ES-I3 (cell line): ENCODE data around the gene LRRC4C.
"Not testable (repeated sequence)": the region's sequence is repeated elsewhere in the genome, so short reads cannot be mapped to it uniquely, and the experiment has no call there.

ENCODE experiments used
- H3K36me3 ChIP-seq: 2 replicates; pipeline ENCODE4 v1.6.1; 2013; ENCODE audit warnings: mild to moderate bottlenecking, low read length, control low read depth, moderate library complexity; ENCODE audit not compliant: insufficient read depth
- H3K4me1 ChIP-seq: 2 replicates; pipeline ENCODE4 v1.6.1; 2013; ENCODE audit warnings: mild to moderate bottlenecking, control low read depth, low read length; ENCODE audit not compliant: insufficient read depth
- H3K9ac ChIP-seq: 2 replicates; pipeline ENCODE4 v1.6.1; 2013; ENCODE audit warnings: low read depth, mild to moderate bottlenecking, low read length, moderate library complexity
- H3K9me3 ChIP-seq: 2 replicates; pipeline ENCODE4 v1.6.1; 2013; ENCODE audit warnings: mild to moderate bottlenecking, low read length, moderate library complexity; ENCODE audit not compliant: control insufficient read depth, insufficient read depth

LRRC4C gene

GRCh38 chr11:41003339-41004282, 455.8 kb downstream of the LRRC4C start:
- no peak overlapping the region for H3K9ac ChIP-seq
- no peaks in the 10 kb centered on the region for H3K9me3 ChIP-seq
- H3K4me1 ChIP-seq: no peaks in the 10 kb centered on the region; the same call in 1 of the 2 replicates
- H3K36me3 ChIP-seq: no peaks in the 10 kb centered on the region

- no peaks in the 10 kb centered on the region; the same call in 1 of the 2 replicates for H3K4me1 ChIP-seq
- H3K36me3 ChIP-seq: no peaks in the 10 kb centered on the region
- H3K9ac ChIP-seq: no peak overlapping the region
- H3K9me3 ChIP-seq: no peaks in the 10 kb centered on the region
These were observed 460.5 kb downstream of the LRRC4C start for GRCh38 chr11:40998920-40999319.

GRCh38 chr11:40987776-40988435, 471.5 kb downstream of the LRRC4C start:
- Histone ChIP-seq H3K36me3 (no peaks in the 10 kb centered on the region), H3K9ac (no peak overlapping the region), H3K4me1 (no peaks in the 10 kb centered on the region), H3K9me3 (no peaks in the 10 kb centered on the region)

GRCh38 chr11:40986320-40986719, 473.1 kb downstream of the LRRC4C start:
- Histone ChIP-seq H3K9ac (no peak overlapping the region), H3K4me1 (no peaks in the 10 kb centered on the region), H3K36me3 (no peaks in the 10 kb centered on the region), H3K9me3 (no peaks in the 10 kb centered on the region)

GRCh38 chr11:40975076-40975475, 484.4 kb downstream of the LRRC4C start:
- Histone ChIP-seq H3K9me3 (peaks cover 3% of the 10 kb centered on the region), H3K9ac (no peak overlapping the region), H3K36me3 (no peaks in the 10 kb centered on the region), H3K4me1 (no peaks in the 10 kb centered on the region)

GRCh38 chr11:40974186-40974795, 485.2 kb downstream of the LRRC4C start:
- Histone ChIP-seq H3K4me1 (no peaks in the 10 kb centered on the region), H3K9me3 (peaks cover 3% of the 10 kb centered on the region), H3K9ac (no peak overlapping the region), H3K36me3 (no peaks in the 10 kb centered on the region)

GRCh38 chr11:40958707-40959106, 500.7 kb downstream of the LRRC4C start:
- no peaks in the 10 kb centered on the region for H3K4me1 ChIP-seq
- H3K9me3 ChIP-seq: no peaks in the 10 kb centered on the region
- no peaks in the 10 kb centered on the region for H3K36me3 ChIP-seq
- no peak overlapping the region for H3K9ac ChIP-seq

- H3K4me1 ChIP-seq: no peaks in the 10 kb centered on the region
- H3K9me3 ChIP-seq: no peaks in the 10 kb centered on the region
- H3K9ac ChIP-seq: no peak overlapping the region
- H3K36me3 ChIP-seq: no peaks in the 10 kb centered on the region
These were observed 507.0 kb downstream of the LRRC4C start for GRCh38 chr11:40952479-40952878.

- H3K9ac ChIP-seq: no peak overlapping the region
- H3K9me3 ChIP-seq: no peaks in the 10 kb centered on the region
- H3K36me3 ChIP-seq: no peaks in the 10 kb centered on the region
- no peaks in the 10 kb centered on the region for H3K4me1 ChIP-seq
These were observed 521.5 kb downstream of the LRRC4C start for GRCh38 chr11:40938002-40938401.

- no peak overlapping the region for H3K9ac ChIP-seq
- no peaks in the 10 kb centered on the region for H3K36me3 ChIP-seq
- no peaks in the 10 kb centered on the region for H3K4me1 ChIP-seq
- no peaks in the 10 kb centered on the region for H3K9me3 ChIP-seq
These were observed 534.5 kb downstream of the LRRC4C start for GRCh38 chr11:40924915-40925314.

GRCh38 chr11:40921246-40921645, 538.2 kb downstream of the LRRC4C start:
- Histone ChIP-seq H3K9ac (no peak overlapping the region), H3K36me3 (no peaks in the 10 kb centered on the region), H3K4me1 (no peaks in the 10 kb centered on the region), H3K9me3 (no peaks in the 10 kb centered on the region)

GRCh38 chr11:40910774-40911173, 548.7 kb downstream of the LRRC4C start:
- H3K36me3 ChIP-seq, H3K9me3 ChIP-seq, H3K4me1 ChIP-seq, H3K9ac ChIP-seq: not testable (repeated sequence)

- Histone ChIP-seq H3K36me3 (no peaks in the 10 kb centered on the region), H3K9ac (no peak overlapping the region), H3K9me3 (no peaks in the 10 kb centered on the region), H3K4me1 (no peaks in the 10 kb centered on the region)
These were observed 565.0 kb downstream of the LRRC4C start for GRCh38 chr11:40894501-40894900.

GRCh38 chr11:40885250-40885954, 574.0 kb downstream of the LRRC4C start:
- Histone ChIP-seq H3K4me1 (no peaks in the 10 kb centered on the region), H3K9ac (no peak overlapping the region), H3K36me3 (no peaks in the 10 kb centered on the region), H3K9me3 (no peaks in the 10 kb centered on the region)
